GM23338 (cell line): ENCODE measurements around the gene REG1B. TPM values are rescaled to one million over a fixed set of nuclear protein-coding genes. Genes with fewer than 3 reads are reported as not detected.
A peak's percentile ranks its signal among the peaks of the same experiment; 100 is the strongest.

Experiments used
- ATAC-seq: fragments of 200-7000 bp; cut with Tn5 transposase; 3 replicates; pipeline ENCODE4 v1.9.1; 2020
- DNase-seq: peaks from one replicate; pipeline ENCODE4 v3.0.0-alpha.2; 2015; ENCODE audit warnings: low spot score
- H2AFZ ChIP-seq: fragments of 200-600 bp; sonication (generic); 2 replicates; pipeline ENCODE4 v1.8.0; 2016; ENCODE audit warnings: antibody characterized with exemption, mild to moderate bottlenecking, moderate library complexity
- H3F3A ChIP-seq: fragments of 200-600 bp; sonication (generic); replicated peaks from 2 replicates; pipeline ENCODE4 v1.8.0; 2017; ENCODE audit warnings: antibody characterized with exemption, mixed run types, low read depth
- H3K27ac ChIP-seq: fragments of 200-600 bp; sonication (generic); 2 replicates; pipeline ENCODE4 v1.6.1; 2016; ENCODE audit warnings: low read depth
- H3K27me3 ChIP-seq: fragments of 200-600 bp; sonication (generic); 2 replicates; pipeline ENCODE4 v1.8.0; 2016; ENCODE audit warnings: mild to moderate bottlenecking, mixed run types, moderate library complexity; ENCODE audit not compliant: insufficient read depth
- H3K36me3 ChIP-seq: fragments of 200-600 bp; sonication (generic); 2 replicates; pipeline ENCODE4 v1.8.0; 2016; ENCODE audit warnings: mild to moderate bottlenecking; ENCODE audit not compliant: insufficient read depth
- H3K4me1 ChIP-seq: fragments of 200-600 bp; sonication (generic); 2 replicates; pipeline ENCODE4 v1.8.0; 2016; ENCODE audit warnings: mild to moderate bottlenecking, moderate library complexity; ENCODE audit not compliant: insufficient read depth
- H3K4me2 ChIP-seq: fragments of 200-600 bp; sonication (generic); 2 replicates; pipeline ENCODE4 v1.7.1; 2017; ENCODE audit warnings: mixed run types
- H3K4me3 ChIP-seq: fragments of 200-600 bp; sonication (generic); 2 replicates; pipeline ENCODE4 v1.6.1; 2016; ENCODE audit warnings: mixed run types
- H3K79me2 ChIP-seq: fragments of 200-600 bp; sonication (generic); replicated peaks from 2 replicates; pipeline ENCODE4 v1.8.0; 2017; ENCODE audit warnings: mild to moderate bottlenecking; ENCODE audit not compliant: insufficient read depth
- H3K9me2 ChIP-seq: fragments of 200-600 bp; sonication (generic); 2 replicates; pipeline ENCODE4 v1.8.0; 2017; ENCODE audit not compliant: insufficient read depth
- H4K20me1 ChIP-seq: fragments of 200-600 bp; sonication (generic); replicated peaks from 2 replicates; pipeline ENCODE4 v1.8.0; 2017; ENCODE audit warnings: mild to moderate bottlenecking; ENCODE audit not compliant: insufficient read depth
- H3K27ac Mint-ChIP-seq: 2 replicates; pipeline ENCODE4 v1.8.0; 2020; ENCODE audit warnings: inconsistent platforms, mild to moderate bottlenecking, moderate library complexity, mixed read lengths
- H3K27me3 Mint-ChIP-seq: 3 replicates; pipeline ENCODE4 v1.8.0; 2022; ENCODE audit warnings: low read depth, mild to moderate bottlenecking, moderate library complexity, mixed read lengths, inconsistent platforms; ENCODE audit not compliant: insufficient read depth, poor library complexity
- H3K36me3 Mint-ChIP-seq: 3 replicates; pipeline ENCODE4 v1.8.0; 2021; ENCODE audit warnings: low read depth, mild to moderate bottlenecking, inconsistent platforms, moderate library complexity, mixed read lengths
- H3K4me1 Mint-ChIP-seq: 3 replicates; pipeline ENCODE4 v1.8.0; 2020; ENCODE audit warnings: mild to moderate bottlenecking, inconsistent platforms, mixed read lengths
- H3K4me3 Mint-ChIP-seq: 3 replicates; pipeline ENCODE4 v1.8.0; 2021; ENCODE audit warnings: moderate library complexity, mild to moderate bottlenecking, inconsistent platforms, mixed read lengths
- H3K9me3 Mint-ChIP-seq: 3 replicates; pipeline ENCODE4 v1.8.0; 2020; ENCODE audit warnings: moderate library complexity, mild to moderate bottlenecking, inconsistent platforms, mixed read lengths
- CREB1 ChIP-seq: fragments of 250-450 bp; sonication (Bioruptor Pico); IDR thresholded peaks from 2 replicates; pipeline ENCODE4 v1.5.0; 2020; ENCODE audit warnings: low read depth, mild to moderate bottlenecking, moderate library complexity
- EZH2 ChIP-seq: fragments of 200-600 bp; sonication (generic); IDR thresholded peaks from one replicate; pipeline ENCODE4 v1.8.0; 2017; ENCODE audit warnings: antibody characterized with exemption, mild to moderate bottlenecking, low read depth; ENCODE audit not compliant: unreplicated experiment
- EZH2phosphoT487 ChIP-seq: fragments of 200-600 bp; sonication (generic); IDR thresholded peaks from one replicate; pipeline ENCODE4 v1.8.1; 2018; ENCODE audit warnings: antibody characterized with exemption; ENCODE audit not compliant: unreplicated experiment
- JUNB ChIP-seq: IDR thresholded peaks from one replicate; pipeline ENCODE4 v1.6.1; 2016; ENCODE audit warnings: antibody characterized with exemption; ENCODE audit not compliant: unreplicated experiment
- NANOG ChIP-seq: IDR thresholded peaks from 2 replicates; pipeline ENCODE4 v1.6.1; 2016; ENCODE audit warnings: antibody characterized with exemption, borderline replicate concordance
- POLR2AphosphoS5 ChIP-seq: IDR thresholded peaks from 2 replicates; pipeline ENCODE4 v1.6.1; 2016; ENCODE audit warnings: antibody characterized with exemption, low read depth
- STAT1 ChIP-seq: IDR thresholded peaks from one replicate; pipeline ENCODE4 v1.6.1; 2016; ENCODE audit warnings: antibody characterized with exemption; ENCODE audit not compliant: unreplicated experiment
- ZNF331 ChIP-seq: fragments of 250-450 bp; sonication (Bioruptor Pico); IDR thresholded peaks from 2 replicates; pipeline ENCODE4 v1.5.0; 2020; ENCODE audit warnings: low read depth, mild to moderate bottlenecking, moderate library complexity
- polyA plus RNA-seq: library from polyadenylated mRNA; unstranded; fragments of >200 nt; fragmentation: Nextera tagmentation; extraction: Ambion mirVana; gene quantifications from 2 replicates; pipeline ENCODE4 v1.2.1, GENCODE V29; 2016
- total RNA-seq: library from RNA; depleted of rRNA; stranded (reverse); fragments of >200 nt; shearing (Covaris generic); gene quantifications from 2 replicates; pipeline ENCODE4 v1.2.3, GENCODE V29; 2014
- TF ChIP-seq, protein P1 (sequence below), 2 experiments: fragments of 200-600 bp in 1 of 2; sonication (generic) in 1 of 2; conservative IDR thresholded peaks; 2 replicates each; pipeline versions ENCODE4 v1.5.1 to v1.6.1; 2016 to 2017; ENCODE audit warnings: antibody characterized with exemption in 2 of 2, low read depth in 2 of 2, mild to moderate bottlenecking in 2 of 2, moderate library complexity in 1 of 2
- TF ChIP-seq, protein P2 (sequence below): IDR thresholded peaks from one replicate; pipeline ENCODE4 v1.6.1; 2018; ENCODE audit warnings: antibody characterized with exemption; ENCODE audit not compliant: unreplicated experiment

REG1B gene
- total and polyA plus RNA-seq, 2 experiments from 2014 or later, result not detected

- H3K4me3 Mint-ChIP-seq, result no peak overlapping the region
- no peaks in the 10 kb centered on the region for H3K79me2 ChIP-seq
- no peak overlapping the region for H3K4me3 ChIP-seq
- H3K4me2 ChIP-seq, result no peak overlapping the region
- peaks cover 17% of the 10 kb centered on the region for H3K9me3 Mint-ChIP-seq
- no peaks in the 10 kb centered on the region for H3K36me3 ChIP-seq
- no peaks in the 10 kb centered on the region for H3F3A ChIP-seq
- DNase-seq (peak; percentile 23), ATAC-seq (no peak; the same call in 2 of the 3 replicates)
- H3K4me1 Mint-ChIP-seq, result no peaks in the 10 kb centered on the region
- H2AFZ ChIP-seq, result no peak overlapping the region
- H3K27me3 Mint-ChIP-seq, result peaks cover 4% of the 10 kb centered on the region
- no peaks in the 10 kb centered on the region for H3K4me1 ChIP-seq
- H3K27ac ChIP-seq, result no peak overlapping the region
- 0 out of 2 replicates have a peak, but pooled peaks cover 4% of the 10 kb centered on the region for H3K9me2 ChIP-seq
- peaks cover 8% of the 10 kb centered on the region; the same call in 2 of the 3 replicates for H3K36me3 Mint-ChIP-seq
- TF ChIP-seq, protein P1, sequence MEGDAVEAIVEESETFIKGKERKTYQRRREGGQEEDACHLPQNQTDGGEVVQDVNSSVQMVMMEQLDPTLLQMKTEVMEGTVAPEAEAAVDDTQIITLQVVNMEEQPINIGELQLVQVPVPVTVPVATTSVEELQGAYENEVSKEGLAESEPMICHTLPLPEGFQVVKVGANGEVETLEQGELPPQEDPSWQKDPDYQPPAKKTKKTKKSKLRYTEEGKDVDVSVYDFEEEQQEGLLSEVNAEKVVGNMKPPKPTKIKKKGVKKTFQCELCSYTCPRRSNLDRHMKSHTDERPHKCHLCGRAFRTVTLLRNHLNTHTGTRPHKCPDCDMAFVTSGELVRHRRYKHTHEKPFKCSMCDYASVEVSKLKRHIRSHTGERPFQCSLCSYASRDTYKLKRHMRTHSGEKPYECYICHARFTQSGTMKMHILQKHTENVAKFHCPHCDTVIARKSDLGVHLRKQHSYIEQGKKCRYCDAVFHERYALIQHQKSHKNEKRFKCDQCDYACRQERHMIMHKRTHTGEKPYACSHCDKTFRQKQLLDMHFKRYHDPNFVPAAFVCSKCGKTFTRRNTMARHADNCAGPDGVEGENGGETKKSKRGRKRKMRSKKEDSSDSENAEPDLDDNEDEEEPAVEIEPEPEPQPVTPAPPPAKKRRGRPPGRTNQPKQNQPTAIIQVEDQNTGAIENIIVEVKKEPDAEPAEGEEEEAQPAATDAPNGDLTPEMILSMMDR (conservative IDR thresholded peaks at IDR 0.05; ENCODE audit: low read depth in 2 of 2), result peak in 1 of 2 experiments; percentile 34; a peak in 2 of 4 replicates
- TF ChIP-seq, protein P2, sequence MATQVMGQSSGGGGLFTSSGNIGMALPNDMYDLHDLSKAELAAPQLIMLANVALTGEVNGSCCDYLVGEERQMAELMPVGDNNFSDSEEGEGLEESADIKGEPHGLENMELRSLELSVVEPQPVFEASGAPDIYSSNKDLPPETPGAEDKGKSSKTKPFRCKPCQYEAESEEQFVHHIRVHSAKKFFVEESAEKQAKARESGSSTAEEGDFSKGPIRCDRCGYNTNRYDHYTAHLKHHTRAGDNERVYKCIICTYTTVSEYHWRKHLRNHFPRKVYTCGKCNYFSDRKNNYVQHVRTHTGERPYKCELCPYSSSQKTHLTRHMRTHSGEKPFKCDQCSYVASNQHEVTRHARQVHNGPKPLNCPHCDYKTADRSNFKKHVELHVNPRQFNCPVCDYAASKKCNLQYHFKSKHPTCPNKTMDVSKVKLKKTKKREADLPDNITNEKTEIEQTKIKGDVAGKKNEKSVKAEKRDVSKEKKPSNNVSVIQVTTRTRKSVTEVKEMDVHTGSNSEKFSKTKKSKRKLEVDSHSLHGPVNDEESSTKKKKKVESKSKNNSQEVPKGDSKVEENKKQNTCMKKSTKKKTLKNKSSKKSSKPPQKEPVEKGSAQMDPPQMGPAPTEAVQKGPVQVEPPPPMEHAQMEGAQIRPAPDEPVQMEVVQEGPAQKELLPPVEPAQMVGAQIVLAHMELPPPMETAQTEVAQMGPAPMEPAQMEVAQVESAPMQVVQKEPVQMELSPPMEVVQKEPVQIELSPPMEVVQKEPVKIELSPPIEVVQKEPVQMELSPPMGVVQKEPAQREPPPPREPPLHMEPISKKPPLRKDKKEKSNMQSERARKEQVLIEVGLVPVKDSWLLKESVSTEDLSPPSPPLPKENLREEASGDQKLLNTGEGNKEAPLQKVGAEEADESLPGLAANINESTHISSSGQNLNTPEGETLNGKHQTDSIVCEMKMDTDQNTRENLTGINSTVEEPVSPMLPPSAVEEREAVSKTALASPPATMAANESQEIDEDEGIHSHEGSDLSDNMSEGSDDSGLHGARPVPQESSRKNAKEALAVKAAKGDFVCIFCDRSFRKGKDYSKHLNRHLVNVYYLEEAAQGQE, result no peak
- H3K27me3 ChIP-seq, result no peaks in the 10 kb centered on the region
- H4K20me1 ChIP-seq, result no peaks in the 10 kb centered on the region
- no peak overlapping the region for H3K27ac Mint-ChIP-seq
Measured at GRCh38 chr2:79105259-79105658, 17.5 kb upstream of the REG1B start.

- no peaks in the 10 kb centered on the region for H3K27me3 ChIP-seq
- no peaks in the 10 kb centered on the region for H4K20me1 ChIP-seq
- H3K27ac ChIP-seq, result no peak overlapping the region
- no peak overlapping the region for H3K4me2 ChIP-seq
- no peaks in the 10 kb centered on the region for H3K4me1 Mint-ChIP-seq
- peaks cover 5% of the 10 kb centered on the region for H3K27me3 Mint-ChIP-seq
- no peak for DNase-seq
- H3K9me2 ChIP-seq, result 0 out of 2 replicates have a peak, but pooled peaks cover 5% of the 10 kb centered on the region
- H3K79me2 ChIP-seq, result no peaks in the 10 kb centered on the region
- H3K36me3 Mint-ChIP-seq, result peaks cover 8% of the 10 kb centered on the region; the same call in 2 of the 3 replicates
- no peak overlapping the region for H3K4me3 Mint-ChIP-seq
- no peak overlapping the region for H3K4me3 ChIP-seq
- H3K36me3 ChIP-seq, result no peaks in the 10 kb centered on the region
- H3K27ac Mint-ChIP-seq, result no peak overlapping the region
- peaks cover 13% of the 10 kb centered on the region for H3K9me3 Mint-ChIP-seq
- H3F3A ChIP-seq, result no peaks in the 10 kb centered on the region
- H2AFZ ChIP-seq, result no peak overlapping the region
- H3K4me1 ChIP-seq, result no peaks in the 10 kb centered on the region
- no peak for ATAC-seq
- TF ChIP-seq, protein P1 (conservative IDR thresholded peaks at IDR 0.05; ENCODE audit: low read depth in 2 of 2), result no peak
- TF ChIP-seq EZH2phosphoT487 (no peak), JUNB (no peak), EZH2 (no peak), CREB1 (no peak), POLR2AphosphoS5 (no peak), ZNF331 (CRISPR knock-in tag) (no peak), STAT1 (no peak), NANOG (no peak)
- TF ChIP-seq, protein P2, result no peak
Measured at GRCh38 chr2:79103214-79103613, 15.4 kb upstream of the REG1B start.
